Right cardiac atrium (tissue), 5 donors: ENCODE results near the gene HOXA6. TPM values are rescaled to one million over a fixed set of nuclear protein-coding genes. Genes with fewer than 3 reads are reported as not detected.

ENCODE experiments used
- microRNA-seq, 2 donors: library from miRNA; unstranded; fragments of <30 nt; microRNA quantifications; one replicate each; pipeline ENCODE4 v1.2.0, GENCODE V29; 2020 to 2021
- polyA plus RNA-seq: library from polyadenylated mRNA; stranded (reverse); fragments of 200-250 nt; gene quantifications from one replicate; pipeline ENCODE4 v1.2.3, GENCODE V29; 2013
- total RNA-seq, 4 donors: library from RNA; stranded (reverse); fragmentation: NEBNext Ultra II Directional; extraction: Animal tissue kit (Norgen Biotek cat#: 25700); gene quantifications; one replicate each; pipeline ENCODE4 v1.2.1, GENCODE V29; 2021
- donor health status: healthy with polysubstance abuse.
- donor health status: DM: no; HTN: yes; CAD: no.
- donor health status: DM: no; HTN: no; CAD: no.
- donor health status: DM: no; HTN: yes; CAD: no; lungs with severe emphysema.
- donor health status: DM: yes; HTN: yes; CAD: no.

Gene HOXA6
- total and polyA plus RNA-seq, 5 donors, result not detected

Small RNA genes lying within 50 kb of the gene (microRNA-seq; reads per million reads assigned to microRNA genes)
- 5.0 to 11.2 reads per million in 2 donors for gene MIR196B

Other genes with a start within 250 kb of the HOXA6 start
- under 1 TPM in 2 of 4 donors, not detected in 2; 0.15 to 0.29 TPM for gene HOXA1, start 51.8 kb downstream of the HOXA6 start, total RNA-seq
- gene HOXA1, start 51.8 kb downstream of the HOXA6 start, polyA plus RNA-seq, result 0.14 TPM
- gene HOXA2, start 45.1 kb downstream of the HOXA6 start, total RNA-seq, result under 1 TPM in 3 of 4 donors, not detected in 1; 0.12 to 0.60 (median 0.37) TPM
- 0.36 TPM for gene HOXA2, start 45.1 kb downstream of the HOXA6 start, polyA plus RNA-seq
- gene HOXA4, start 17.0 kb downstream of the HOXA6 start, total RNA-seq, result 1 to 10 TPM in 2 of 4 donors, under 1 TPM in 2; 0.12 to 2.2 (median 1.1) TPM
- gene HOXA4, start 17.0 kb downstream of the HOXA6 start, polyA plus RNA-seq, result 3.3 TPM
- gene HOXA5, start 4.1 kb downstream of the HOXA6 start, total RNA-seq, result under 1 TPM in 1 of 4 donors, not detected in 3; 0.17 TPM
- 0.43 TPM for gene HOXA5, start 4.1 kb downstream of the HOXA6 start, polyA plus RNA-seq
- gene HOXA3, start 4.8 kb upstream of the HOXA6 start, total RNA-seq, result 1 to 10 TPM in 1 of 4 donors, under 1 TPM in 3; 0.28 to 1.3 (median 0.43) TPM
- 1.0 TPM for gene HOXA3, start 4.8 kb upstream of the HOXA6 start, polyA plus RNA-seq
- not detected for gene HOXA7, start 8.9 kb upstream of the HOXA6 start, total RNA-seq
- gene HOXA7, start 8.9 kb upstream of the HOXA6 start, polyA plus RNA-seq, result 0.11 TPM
- gene HOXA9, start 17.8 kb upstream of the HOXA6 start, total RNA-seq, result not detected
- gene HOXA9, start 17.8 kb upstream of the HOXA6 start, polyA plus RNA-seq, result not detected
- not detected for gene HOXA10, start 26.5 kb upstream of the HOXA6 start, total RNA-seq
- gene HOXA10, start 26.5 kb upstream of the HOXA6 start, polyA plus RNA-seq, result not detected
- not detected for gene HOXA11, start 37.5 kb upstream of the HOXA6 start, total RNA-seq
- not detected for gene HOXA11, start 37.5 kb upstream of the HOXA6 start, polyA plus RNA-seq
- not detected for gene HOXA13, start 52.3 kb upstream of the HOXA6 start, total RNA-seq
- not detected for gene HOXA13, start 52.3 kb upstream of the HOXA6 start, polyA plus RNA-seq
- gene EVX1, start 95.0 kb upstream of the HOXA6 start, total RNA-seq, result not detected
- gene EVX1, start 95.0 kb upstream of the HOXA6 start, polyA plus RNA-seq, result 0.05 TPM